DMS53 (cell line): Measurements from ENCODE around the gene EPOP.
A peak's percentile ranks its signal among the peaks of the same experiment; 100 is the strongest.

ENCODE experiments used
- DNase-seq: peaks from one replicate; lab custom pipeline; 2025; lab: John Stamatoyannopoulos, UW

Gene EPOP

DNA sequence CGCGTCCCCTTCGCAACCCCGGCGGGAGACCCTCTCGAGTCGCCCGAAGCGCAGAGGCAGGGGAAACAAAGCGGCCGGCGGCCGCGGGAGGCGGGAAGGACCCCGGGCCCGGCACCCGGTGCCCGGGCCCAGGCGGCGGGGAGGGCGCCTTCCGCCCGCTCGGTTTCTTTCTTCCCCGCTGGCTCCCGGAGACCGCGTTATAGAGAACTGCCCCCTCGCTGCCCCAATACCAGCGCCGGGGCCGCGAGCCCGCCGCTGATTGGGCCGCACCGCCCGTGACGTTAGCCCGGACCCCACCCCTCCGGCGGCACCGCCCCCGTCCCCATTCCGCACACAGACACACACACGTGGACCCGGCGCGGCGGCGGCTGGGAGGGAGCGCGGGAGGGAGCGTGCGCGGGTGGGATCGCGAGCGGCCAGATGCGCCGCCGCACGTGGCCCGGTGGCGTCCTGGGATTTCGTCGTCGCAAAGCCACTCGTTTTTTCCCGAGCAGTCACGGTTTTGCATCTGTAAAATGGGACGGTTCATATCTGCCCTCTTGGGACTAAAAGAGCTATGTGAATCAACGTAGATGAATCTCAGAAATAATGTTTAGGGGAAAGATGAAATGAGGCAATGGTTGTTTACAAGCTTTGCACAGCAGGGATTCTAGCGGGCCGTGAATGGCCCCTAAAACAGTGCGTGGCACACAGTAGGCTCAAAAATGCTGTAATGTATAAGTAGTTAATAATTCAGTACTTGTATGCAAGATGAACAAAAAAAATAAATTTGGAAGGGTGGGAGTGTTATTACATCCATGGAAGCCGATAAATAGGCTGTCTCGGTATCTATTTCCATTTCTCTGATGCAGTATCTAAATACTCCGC lies at the start of gene EPOP:
EPOP (minus strand) TSS at position 209 of the 867 bp plus-strand sequence. CDS start 462 bp downstream, outside the sequence.
- peak; percentile 93 for DNase-seq

GRCh38 chr17:38721802-38722201 lies 47.0 kb upstream of the EPOP start:
- no peak for DNase-seq

GRCh38 chr17:38720941-38721340 lies 46.2 kb upstream of the EPOP start:
- no peak for DNase-seq

DNA sequence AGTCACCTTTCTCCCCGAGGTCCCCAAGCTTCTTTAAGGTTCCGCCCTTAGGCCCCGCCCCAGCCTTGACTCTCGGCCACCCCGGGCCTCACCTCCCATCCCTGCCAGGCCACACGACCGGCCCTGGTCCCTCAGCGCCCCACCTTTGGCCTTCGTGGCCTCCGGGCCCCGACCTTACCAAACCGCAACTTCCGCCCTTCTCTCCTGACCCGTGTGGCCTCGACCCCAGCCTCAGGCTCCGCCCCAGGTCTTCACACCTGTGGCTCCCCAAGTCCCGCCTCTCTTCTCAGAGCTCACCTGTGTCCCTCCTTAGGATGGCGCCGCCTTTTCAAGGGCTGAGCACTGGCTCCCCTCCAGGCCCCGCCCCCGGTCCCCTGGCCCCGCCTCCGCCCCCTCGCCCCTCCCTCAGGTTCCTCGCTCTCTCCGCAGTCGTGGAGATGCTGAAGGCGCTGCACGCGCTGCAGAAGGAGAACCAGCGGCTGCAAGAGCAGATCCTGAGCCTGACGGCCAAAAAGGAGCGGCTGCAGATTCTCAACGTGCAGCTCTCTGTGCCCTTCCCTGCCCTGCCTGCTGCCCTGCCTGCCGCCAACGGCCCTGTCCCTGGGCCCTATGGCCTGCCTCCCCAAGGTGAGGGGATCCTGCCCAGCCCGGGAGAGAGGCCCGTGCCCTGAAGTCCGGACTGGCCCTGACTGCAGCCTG lies 45.3 kb upstream of the EPOP start:
- peak; percentile 16 for DNase-seq

DNA sequence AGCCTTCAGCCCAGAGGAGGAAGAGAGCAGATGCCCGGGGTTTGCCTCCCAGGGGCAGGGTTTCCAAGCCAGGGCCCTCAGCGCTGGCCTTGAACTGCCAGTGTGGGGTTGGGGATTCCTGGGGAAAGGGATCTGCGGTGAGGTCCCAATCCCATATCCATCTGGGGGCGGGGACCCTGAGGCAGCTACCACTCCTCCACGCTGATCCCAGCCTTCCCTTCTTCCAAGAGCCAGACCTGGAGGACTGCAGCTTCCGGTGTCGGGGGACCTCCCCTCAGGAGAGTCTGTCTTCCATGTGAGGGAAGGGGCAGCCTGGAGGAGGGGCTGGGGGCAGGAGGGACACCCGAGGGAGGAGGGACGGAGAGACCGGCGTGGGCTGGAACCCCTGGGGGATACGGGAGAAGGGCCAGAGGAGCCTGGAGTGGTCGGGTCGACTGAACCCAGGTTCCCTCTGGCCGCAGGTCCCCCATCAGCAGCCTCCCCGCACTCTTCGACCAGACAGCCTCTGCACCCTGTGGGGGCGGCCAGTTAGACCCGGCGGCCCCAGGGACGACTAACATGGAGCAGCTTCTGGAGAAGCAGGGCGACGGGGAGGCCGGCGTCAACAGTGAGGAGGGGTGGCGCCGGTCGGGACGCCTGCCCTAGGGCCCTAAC lies 44.7 kb upstream of the EPOP start:
- DNase-seq, result no peak

GRCh38 chr17:38717139-38717745 lies 42.5 kb upstream of the EPOP start:
- no peak for DNase-seq

- no peak for DNase-seq
Measured at GRCh38 chr17:38716368-38717005, 41.7 kb upstream of the EPOP start.

- no peak for DNase-seq
Measured at GRCh38 chr17:38715216-38715943, 40.6 kb upstream of the EPOP start.

GRCh38 chr17:38713456-38714075 lies 38.8 kb upstream of the EPOP start:
- no peak for DNase-seq

DNA sequence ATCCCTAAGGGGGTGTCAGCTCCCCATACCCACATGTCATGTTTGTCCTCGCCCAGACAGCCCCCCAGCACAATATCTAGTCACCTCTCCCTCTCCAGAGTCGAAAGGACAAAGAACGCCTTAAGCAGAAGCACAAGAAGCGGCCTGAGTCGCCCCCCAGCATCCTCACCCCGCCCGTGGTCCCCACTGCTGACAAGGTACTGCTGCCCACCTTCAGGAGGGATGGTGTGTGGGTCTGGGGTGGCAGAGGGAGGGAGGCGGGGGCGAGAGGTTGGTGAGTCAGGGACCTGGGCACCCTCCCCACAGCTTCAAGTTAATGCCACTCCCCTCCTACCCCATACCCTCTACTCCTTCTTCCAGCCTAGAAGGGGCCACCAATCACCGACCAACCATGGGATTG lies 37.8 kb upstream of the EPOP start:
- DNase-seq, result no peak

- peak; percentile 52 for DNase-seq
Measured at GRCh38 chr17:38711792-38712571, 37.2 kb upstream of the EPOP start.

- no peak for DNase-seq
Measured at GRCh38 chr17:38710985-38711384, 36.2 kb upstream of the EPOP start.

GRCh38 chr17:38710604-38710962 lies 35.8 kb upstream of the EPOP start:
- DNase-seq, result no peak

DNA sequence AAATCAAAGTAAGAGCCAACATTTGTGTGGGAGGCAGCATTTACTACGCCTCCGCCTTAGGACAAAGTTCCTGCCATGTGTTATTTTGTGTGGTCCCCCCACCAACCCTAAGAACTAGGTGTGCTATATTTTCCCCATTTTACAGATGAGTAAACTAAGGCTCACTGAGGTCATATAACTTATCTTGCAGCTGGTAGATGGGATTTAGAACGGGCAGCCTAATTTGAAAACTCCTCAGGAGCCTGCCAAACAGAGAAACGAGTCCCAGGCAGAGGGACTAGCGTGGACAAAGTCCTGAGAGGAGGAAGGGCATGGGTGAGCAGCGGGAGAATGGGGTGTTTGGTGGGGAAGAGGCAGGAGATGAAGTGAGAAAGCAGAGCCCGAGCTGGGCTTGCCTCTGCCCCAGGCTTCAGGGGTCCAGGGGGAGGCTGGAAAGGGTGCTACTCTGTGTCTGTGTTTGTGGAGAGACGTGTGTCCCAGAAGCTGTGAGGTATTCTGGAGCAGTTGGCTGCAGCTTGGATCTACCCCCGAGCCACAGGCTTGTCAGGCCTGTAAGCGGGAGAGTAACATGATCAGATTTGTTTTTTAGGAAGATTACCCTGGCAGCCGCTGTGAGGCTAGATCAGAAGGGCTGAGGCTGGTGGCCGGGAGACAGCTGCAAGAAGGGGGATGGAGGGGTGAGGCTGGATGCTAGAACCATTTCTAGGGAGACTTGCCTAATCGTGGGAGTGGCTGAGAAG lies 35.3 kb upstream of the EPOP start:
- DNase-seq, result no peak

- DNase-seq, result no peak
Measured at GRCh38 chr17:38709104-38709820, 34.5 kb upstream of the EPOP start.

DNA sequence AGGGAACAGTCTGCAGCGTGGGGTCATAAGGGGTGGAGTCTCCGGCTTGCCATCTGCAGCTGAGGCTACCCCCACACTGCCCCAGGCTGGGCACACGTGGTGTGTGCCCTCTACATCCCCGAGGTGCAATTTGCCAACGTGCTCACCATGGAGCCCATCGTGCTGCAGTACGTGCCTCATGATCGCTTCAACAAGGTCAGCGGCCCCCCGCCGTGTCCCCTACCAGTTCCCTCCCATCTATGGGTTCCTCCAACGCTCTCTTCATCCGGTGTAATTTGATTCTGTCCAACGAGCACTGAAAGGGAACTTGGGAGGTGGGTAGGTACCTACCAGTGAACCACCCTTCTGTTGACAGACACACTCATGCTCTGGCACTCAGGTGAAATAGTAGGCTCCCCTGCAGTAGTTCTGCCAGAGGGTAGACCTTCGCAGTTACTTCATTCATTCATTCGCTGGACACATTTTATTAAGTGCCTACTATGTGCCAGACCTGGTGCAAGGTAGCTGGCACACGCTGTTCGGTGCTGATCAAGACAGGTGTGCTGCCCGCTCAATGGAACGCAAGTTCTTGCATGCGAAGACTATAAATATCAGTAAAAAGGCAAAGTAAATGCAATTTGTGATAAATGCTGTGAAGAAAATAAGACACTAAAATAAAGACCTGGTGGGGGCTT lies 33.1 kb upstream of the EPOP start:
- DNase-seq, result no peak

- no peak for DNase-seq
Measured at GRCh38 chr17:38706505-38707216, 31.9 kb upstream of the EPOP start.
